HEK293T (cell line): ENCODE results near the gene CNPPD1.

Source experiments
- ARNT ChIP-seq: fragments of 450-650 bp; IDR thresholded peaks from 2 replicates; pipeline ENCODE4 v1.6.1; 2017; ENCODE audit warnings: mild to moderate bottlenecking
- BHLHE40 ChIP-seq: fragments of 450-650 bp; IDR thresholded peaks from 2 replicates; pipeline ENCODE4 v1.6.1; 2016; ENCODE audit warnings: mild to moderate bottlenecking, moderate library complexity, borderline replicate concordance
- CTBP1 ChIP-seq: fragments of 450-650 bp; IDR thresholded peaks from 2 replicates; pipeline ENCODE4 v1.6.1; 2016; ENCODE audit warnings: borderline replicate concordance
- ELF4 ChIP-seq: fragments of 450-650 bp; IDR thresholded peaks from 2 replicates; pipeline ENCODE4 v1.6.1; 2017; ENCODE audit warnings: antibody characterized with exemption
- FOXA1 ChIP-seq: fragments of 450-650 bp; IDR thresholded peaks from 2 replicates; pipeline ENCODE4 v1.6.1; 2016; ENCODE audit warnings: mild to moderate bottlenecking
- FOXK2 ChIP-seq: fragments of 450-650 bp; IDR thresholded peaks from 2 replicates; pipeline ENCODE4 v1.6.1; 2016; ENCODE audit warnings: mild to moderate bottlenecking
- FOXM1 ChIP-seq: fragments of 450-650 bp; IDR thresholded peaks from 2 replicates; pipeline ENCODE4 v1.6.1; 2017; ENCODE audit warnings: mild to moderate bottlenecking, borderline replicate concordance
- HDGF ChIP-seq: fragments of 450-650 bp; IDR thresholded peaks from 2 replicates; pipeline ENCODE4 v1.6.1; 2017; ENCODE audit warnings: antibody characterized with exemption, borderline replicate concordance
- NFRKB ChIP-seq: fragments of 450-650 bp; IDR thresholded peaks from 2 replicates; pipeline ENCODE4 v1.6.1; 2016; ENCODE audit warnings: mild to moderate bottlenecking, moderate library complexity
- PKNOX1 ChIP-seq: fragments of 450-650 bp; IDR thresholded peaks from 2 replicates; pipeline ENCODE4 v1.6.1; 2016
- SP1 ChIP-seq: fragments of 450-650 bp; IDR thresholded peaks from 2 replicates; pipeline ENCODE4 v1.6.1; 2017
- SUZ12 ChIP-seq: fragments of 450-650 bp; IDR thresholded peaks from 2 replicates; pipeline ENCODE4 v1.6.1; 2016; ENCODE audit warnings: mild to moderate bottlenecking
- ZNF384 ChIP-seq: fragments of 450-650 bp; IDR thresholded peaks from 2 replicates; pipeline ENCODE4 v1.6.1; 2016

- TF ChIP-seq FOXA1 (no peak), HDGF (no peak), SP1 (no peak), ZNF384 (no peak), NFRKB (no peak), ARNT (no peak), PKNOX1 (no peak), BHLHE40 (no peak), SUZ12 (no peak), ELF4 (no peak), CTBP1 (no peak), FOXM1 (no peak), FOXK2 (no peak)
Observed at GRCh38 chr2:219131327-219131726, 45.4 kb downstream of the CNPPD1 start.
